Astrocyte (in vitro differentiated cells and primary cell): Measurements from ENCODE around the gene CMIP.

Experiments
- EZH2 ChIP-seq: IDR thresholded peaks from 2 replicates; pipeline ENCODE4 v1.6.1; 2012; ENCODE audit warnings: mild to moderate bottlenecking, low read length, inconsistent platforms; ENCODE audit not compliant: insufficient read depth
- TF ChIP-seq, protein P1 (sequence below): IDR thresholded peaks from 2 replicates; pipeline ENCODE4 v1.5.1; 2011; ENCODE audit warnings: low read depth, mild to moderate bottlenecking, inconsistent platforms, low read length, moderate library complexity; ENCODE audit not compliant: insufficient read depth

DNA sequence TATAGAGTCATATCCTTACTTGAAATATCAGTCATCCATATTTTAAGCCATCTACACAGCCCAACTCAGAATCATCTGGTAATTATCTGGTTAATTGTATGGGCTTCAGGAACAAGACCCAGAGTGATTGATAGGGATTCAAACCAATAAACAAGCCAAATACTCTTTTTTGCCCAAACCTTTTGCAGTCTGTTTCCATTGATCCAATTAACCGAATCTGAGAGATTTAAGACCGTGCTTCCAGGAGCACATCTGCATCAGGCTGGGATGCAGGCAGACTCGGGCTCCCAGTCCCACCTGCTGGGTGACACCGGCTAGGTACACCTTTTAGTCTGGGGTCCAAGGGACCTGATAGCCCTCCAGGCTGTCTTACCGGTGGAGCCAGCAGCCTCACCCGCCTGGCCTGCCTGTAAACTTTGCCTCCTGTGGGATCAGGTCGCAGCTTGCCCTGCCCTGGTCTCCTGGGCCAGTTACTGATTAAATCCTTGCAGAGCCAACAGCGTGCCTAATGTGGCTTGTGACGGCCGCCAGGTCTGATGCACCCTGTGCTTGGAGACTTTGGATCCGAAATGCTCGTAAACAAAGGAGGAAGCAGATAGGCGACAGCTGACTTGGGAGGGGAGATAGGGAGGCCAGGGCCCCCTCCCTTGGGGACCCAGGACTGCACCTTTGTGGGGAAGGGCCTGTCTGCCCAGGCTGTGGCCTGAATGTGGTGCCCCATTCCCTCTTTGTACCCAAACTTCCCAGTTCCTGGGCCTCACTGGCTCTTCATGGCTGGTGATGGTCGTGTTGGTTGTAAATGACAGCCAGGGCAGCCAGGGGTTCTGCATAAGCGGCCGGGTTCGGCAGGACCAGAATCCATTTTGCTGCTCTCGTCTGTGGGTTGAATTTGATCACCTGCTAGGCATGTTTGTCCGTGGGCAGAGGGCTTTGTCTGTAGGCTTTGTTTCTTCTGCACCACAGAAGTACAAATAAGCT lies 3.8 kb downstream of the CMIP start:
- TF ChIP-seq, protein P1, sequence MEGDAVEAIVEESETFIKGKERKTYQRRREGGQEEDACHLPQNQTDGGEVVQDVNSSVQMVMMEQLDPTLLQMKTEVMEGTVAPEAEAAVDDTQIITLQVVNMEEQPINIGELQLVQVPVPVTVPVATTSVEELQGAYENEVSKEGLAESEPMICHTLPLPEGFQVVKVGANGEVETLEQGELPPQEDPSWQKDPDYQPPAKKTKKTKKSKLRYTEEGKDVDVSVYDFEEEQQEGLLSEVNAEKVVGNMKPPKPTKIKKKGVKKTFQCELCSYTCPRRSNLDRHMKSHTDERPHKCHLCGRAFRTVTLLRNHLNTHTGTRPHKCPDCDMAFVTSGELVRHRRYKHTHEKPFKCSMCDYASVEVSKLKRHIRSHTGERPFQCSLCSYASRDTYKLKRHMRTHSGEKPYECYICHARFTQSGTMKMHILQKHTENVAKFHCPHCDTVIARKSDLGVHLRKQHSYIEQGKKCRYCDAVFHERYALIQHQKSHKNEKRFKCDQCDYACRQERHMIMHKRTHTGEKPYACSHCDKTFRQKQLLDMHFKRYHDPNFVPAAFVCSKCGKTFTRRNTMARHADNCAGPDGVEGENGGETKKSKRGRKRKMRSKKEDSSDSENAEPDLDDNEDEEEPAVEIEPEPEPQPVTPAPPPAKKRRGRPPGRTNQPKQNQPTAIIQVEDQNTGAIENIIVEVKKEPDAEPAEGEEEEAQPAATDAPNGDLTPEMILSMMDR, result no peak
- TF ChIP-seq EZH2, result no peak
